HepG2 (cell line): ENCODE results near the gene SBNO2. TPM values are rescaled to one million over a fixed set of nuclear protein-coding genes. Genes with fewer than 3 reads are reported as not detected.
A peak's percentile ranks its signal among the peaks of the same experiment; 100 is the strongest.

Source experiments
- AGO1 ChIP-seq: fragments of 200-400 bp; formaldehyde crosslinking; IDR thresholded peaks from 2 replicates; pipeline ENCODE4 v1.6.1; 2017; ENCODE audit warnings: mild to moderate bottlenecking, low read depth, low read length, moderate library complexity; ENCODE audit not compliant: poor library complexity, severe bottlenecking
- ATF1 ChIP-seq: IDR thresholded peaks from 2 replicates; pipeline ENCODE4 v1.6.1; 2016; ENCODE audit warnings: mild to moderate bottlenecking, control low read depth
- KIAA2018 ChIP-seq: sonication (generic); formaldehyde crosslinking; IDR thresholded peaks from 2 replicates; pipeline ENCODE4 v1.5.0; 2020; ENCODE audit warnings: mild to moderate bottlenecking, missing genetic modification reagents, borderline replicate concordance
- MAFF ChIP-seq: IDR thresholded peaks from 2 replicates; pipeline ENCODE4 v1.6.1; 2011; ENCODE audit warnings: low read depth, low read length, improper control_type of control experiment
- MTA1 ChIP-seq: sonication (generic); formaldehyde crosslinking; IDR thresholded peaks from 2 replicates; pipeline ENCODE4 v1.4.0; 2020; ENCODE audit warnings: missing genetic modification reagents, mild to moderate bottlenecking, borderline replicate concordance
- RCOR2 ChIP-seq: IDR thresholded peaks from 2 replicates; pipeline ENCODE4 v1.6.1; 2016; ENCODE audit warnings: missing biosample characterization, missing genetic modification reagents
- THAP11 ChIP-seq: IDR thresholded peaks from 2 replicates; pipeline ENCODE4 v1.6.1; 2016; ENCODE audit warnings: missing biosample characterization, missing genetic modification reagents
- U2AF2 ChIP-seq: fragments of 200-400 bp; formaldehyde crosslinking; IDR thresholded peaks from 2 replicates; pipeline ENCODE4 v1.6.1; 2017; ENCODE audit warnings: low read depth, mild to moderate bottlenecking, low read length
- ZNF496 ChIP-seq: sonication (generic); formaldehyde crosslinking; IDR thresholded peaks from 2 replicates; pipeline ENCODE4 v1.8.1; 2023; ENCODE audit warnings: mild to moderate bottlenecking, moderate library complexity, missing genetic modification reagents; ENCODE audit not compliant: insufficient replicate concordance
- ZNF556 ChIP-seq: sonication (generic); formaldehyde crosslinking; IDR thresholded peaks from 2 replicates; pipeline ENCODE4 v1.4.0; 2020; ENCODE audit warnings: mild to moderate bottlenecking, missing genetic modification reagents, borderline replicate concordance
- ZNF567 ChIP-seq: sonication (generic); formaldehyde crosslinking; IDR thresholded peaks from 2 replicates; pipeline ENCODE4 v1.8.1; 2023; ENCODE audit warnings: mild to moderate bottlenecking, missing genetic modification reagents, borderline replicate concordance
- ZNF672 ChIP-seq: sonication (generic); formaldehyde crosslinking; IDR thresholded peaks from 2 replicates; pipeline ENCODE4 v1.8.1; 2022; ENCODE audit warnings: missing genetic modification reagents
- polyA plus RNA-seq, 8 experiments: library from polyadenylated mRNA; depleted of rRNA in 3 of 8; stranded (reverse) in 7 of 8; unstranded in 1 of 8; fragments of >200 nt; fragmentation: Illumina TruSeq in 4 of 8; extraction: Trizol in 4 of 8; gene quantifications; 2 replicates each; pipeline versions ENCODE4 v1.2.1 to v1.2.3, GENCODE V29; 2011 to 2016; ENCODE audit warnings: low read depth in 4 of 8, missing spikeins in 1 of 8, mixed read lengths in 1 of 8; ENCODE audit not compliant: insufficient read depth in 1 of 8
- total RNA-seq, 5 experiments: library from RNA; depleted of rRNA; stranded (reverse); fragments of >200 nt; fragmentation: Illumina TruSeq; extraction: Trizol; gene quantifications; 2 replicates each; pipeline ENCODE4 v1.2.3, GENCODE V29; 2016; ENCODE audit warnings: low read depth in 1 of 5
- TF ChIP-seq, protein P1 (sequence below), 2 experiments: sonication (generic) in 1 of 2; formaldehyde crosslinking in 1 of 2; IDR thresholded peaks; 2 replicates each; pipeline versions ENCODE4 v1.5.1 to v1.6.1; 2011 to 2020; ENCODE audit warnings: borderline replicate concordance in 1 of 2, low read depth in 1 of 2, low read length in 1 of 2, mild to moderate bottlenecking in 1 of 2, missing genetic modification reagents in 1 of 2, moderate library complexity in 1 of 2
- TF ChIP-seq, protein P2 (sequence below): IDR thresholded peaks from 2 replicates; pipeline ENCODE4 v1.6.1; 2012; ENCODE audit warnings: inconsistent platforms
- TF ChIP-seq, protein P3 (sequence below): sonication (generic); formaldehyde crosslinking; IDR thresholded peaks from 2 replicates; pipeline ENCODE4 v1.8.1; 2022; ENCODE audit warnings: mild to moderate bottlenecking, missing genetic modification reagents

Gene SBNO2
- total and polyA plus RNA-seq, 2 of the 13 experiments (the other 11 are each of a cell fraction or from before 2014, with no cell fraction given) = 8.6 to 10.4 TPM

GRCh38 chr19:1066748-1067340 lies 107.2 kb downstream of the SBNO2 start, which contains the start of gene ARHGAP45 (continued):
- TF ChIP-seq ZNF556 (CRISPR knock-in tag) (0 out of 2 replicates have a peak, but pooled peaks have one; percentile 56), U2AF2 (no peak), ZNF496 (CRISPR knock-in tag) (no peak), ZNF567 (CRISPR knock-in tag) (0 out of 2 replicates have a peak, but pooled peaks have one; percentile 33), ATF1 (CRISPR knock-in tag) (no peak), KIAA2018 (CRISPR knock-in tag) (no peak), MAFF (no peak), AGO1 (peak; percentile 78), MTA1 (CRISPR knock-in tag) (0 out of 2 replicates have a peak, but pooled peaks have one; percentile 4), ZNF672 (CRISPR knock-in tag) (no peak), THAP11 (CRISPR knock-in tag) (peak; percentile 13; the same call in 1 of the 2 replicates), RCOR2 (peak; percentile 21; the same call in 1 of the 2 replicates)
- TF ChIP-seq, protein P1, sequence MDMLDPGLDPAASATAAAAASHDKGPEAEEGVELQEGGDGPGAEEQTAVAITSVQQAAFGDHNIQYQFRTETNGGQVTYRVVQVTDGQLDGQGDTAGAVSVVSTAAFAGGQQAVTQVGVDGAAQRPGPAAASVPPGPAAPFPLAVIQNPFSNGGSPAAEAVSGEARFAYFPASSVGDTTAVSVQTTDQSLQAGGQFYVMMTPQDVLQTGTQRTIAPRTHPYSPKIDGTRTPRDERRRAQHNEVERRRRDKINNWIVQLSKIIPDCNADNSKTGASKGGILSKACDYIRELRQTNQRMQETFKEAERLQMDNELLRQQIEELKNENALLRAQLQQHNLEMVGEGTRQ (IDR thresholded peaks at IDR 0.05; ENCODE audit: low read depth, low read length) = no peak
- TF ChIP-seq, protein P1 (CRISPR knock-in tag; IDR thresholded peaks at IDR 0.05; ENCODE audit: borderline replicate concordance) = no peak
- TF ChIP-seq, protein P2, sequence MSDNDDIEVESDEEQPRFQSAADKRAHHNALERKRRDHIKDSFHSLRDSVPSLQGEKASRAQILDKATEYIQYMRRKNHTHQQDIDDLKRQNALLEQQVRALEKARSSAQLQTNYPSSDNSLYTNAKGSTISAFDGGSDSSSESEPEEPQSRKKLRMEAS = peak; percentile 66
- TF ChIP-seq, protein P3, sequence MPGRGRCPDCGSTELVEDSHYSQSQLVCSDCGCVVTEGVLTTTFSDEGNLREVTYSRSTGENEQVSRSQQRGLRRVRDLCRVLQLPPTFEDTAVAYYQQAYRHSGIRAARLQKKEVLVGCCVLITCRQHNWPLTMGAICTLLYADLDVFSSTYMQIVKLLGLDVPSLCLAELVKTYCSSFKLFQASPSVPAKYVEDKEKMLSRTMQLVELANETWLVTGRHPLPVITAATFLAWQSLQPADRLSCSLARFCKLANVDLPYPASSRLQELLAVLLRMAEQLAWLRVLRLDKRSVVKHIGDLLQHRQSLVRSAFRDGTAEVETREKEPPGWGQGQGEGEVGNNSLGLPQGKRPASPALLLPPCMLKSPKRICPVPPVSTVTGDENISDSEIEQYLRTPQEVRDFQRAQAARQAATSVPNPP (CRISPR knock-in tag) = no peak
